ENCODE results near the gene GALR2.

DNA sequence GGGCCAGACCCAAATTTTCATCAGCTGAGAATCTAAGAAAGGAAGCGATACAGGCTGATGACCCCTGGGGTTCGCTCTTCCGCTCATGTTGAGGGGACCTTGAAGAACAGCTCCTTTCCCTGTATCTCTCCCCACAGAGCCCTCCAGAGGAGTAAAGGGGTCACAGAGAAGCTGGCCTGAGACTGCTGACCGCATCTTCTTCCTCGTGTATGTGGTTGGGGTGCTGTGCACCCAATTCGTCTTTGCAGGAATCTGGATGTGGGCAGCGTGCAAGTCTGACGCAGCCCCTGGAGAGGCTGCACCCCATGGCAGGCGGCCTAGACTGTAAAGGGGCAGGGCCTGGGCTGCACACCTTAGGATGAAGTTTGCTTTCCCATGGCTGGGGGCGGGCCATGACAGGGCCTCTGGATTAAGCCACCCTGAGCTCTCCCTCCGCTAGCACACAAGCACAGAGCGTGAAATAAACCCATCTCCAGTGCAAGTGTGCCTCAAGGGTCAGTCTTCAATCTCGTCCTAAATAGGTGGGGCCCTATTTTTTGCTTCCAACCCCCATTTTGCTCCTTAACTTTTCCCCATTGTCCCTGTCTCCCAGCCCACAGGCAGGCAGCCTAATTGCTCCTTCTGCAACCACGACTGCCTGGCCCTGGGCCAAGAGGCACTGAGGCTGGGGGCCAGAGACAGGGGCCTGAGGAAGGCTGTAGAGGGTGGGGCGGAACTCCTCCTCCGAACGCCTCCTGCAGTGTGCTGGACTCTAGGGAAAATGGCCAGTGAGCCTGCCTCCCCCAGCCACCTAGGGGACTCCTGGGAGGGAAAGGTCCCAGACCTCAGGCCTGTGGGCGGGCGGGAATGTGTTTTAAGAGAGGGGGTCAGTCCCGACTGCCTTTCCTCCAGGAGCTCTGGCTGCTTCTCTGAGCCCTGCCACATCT lies 8.0 kb downstream of the GALR2 start:
- TF ChIP-seq, protein P1, sequence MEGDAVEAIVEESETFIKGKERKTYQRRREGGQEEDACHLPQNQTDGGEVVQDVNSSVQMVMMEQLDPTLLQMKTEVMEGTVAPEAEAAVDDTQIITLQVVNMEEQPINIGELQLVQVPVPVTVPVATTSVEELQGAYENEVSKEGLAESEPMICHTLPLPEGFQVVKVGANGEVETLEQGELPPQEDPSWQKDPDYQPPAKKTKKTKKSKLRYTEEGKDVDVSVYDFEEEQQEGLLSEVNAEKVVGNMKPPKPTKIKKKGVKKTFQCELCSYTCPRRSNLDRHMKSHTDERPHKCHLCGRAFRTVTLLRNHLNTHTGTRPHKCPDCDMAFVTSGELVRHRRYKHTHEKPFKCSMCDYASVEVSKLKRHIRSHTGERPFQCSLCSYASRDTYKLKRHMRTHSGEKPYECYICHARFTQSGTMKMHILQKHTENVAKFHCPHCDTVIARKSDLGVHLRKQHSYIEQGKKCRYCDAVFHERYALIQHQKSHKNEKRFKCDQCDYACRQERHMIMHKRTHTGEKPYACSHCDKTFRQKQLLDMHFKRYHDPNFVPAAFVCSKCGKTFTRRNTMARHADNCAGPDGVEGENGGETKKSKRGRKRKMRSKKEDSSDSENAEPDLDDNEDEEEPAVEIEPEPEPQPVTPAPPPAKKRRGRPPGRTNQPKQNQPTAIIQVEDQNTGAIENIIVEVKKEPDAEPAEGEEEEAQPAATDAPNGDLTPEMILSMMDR (conservative IDR thresholded peaks at IDR 0.05; ENCODE audit: low read depth, low read length): no peak
- TF ChIP-seq EZH2 (IDR thresholded peaks at IDR 0.05; ENCODE audit: borderline replicate concordance, low read depth, low read length, poor library complexity, severe bottlenecking): no peak
